Nephron progenitor cell (in vitro differentiated cells): ENCODE measurements around the gene GSAP.

Experiments used
- DNase-seq: peaks from one replicate; pipeline ENCODE4 v3.0.0; 2021
- H3K27ac Mint-ChIP-seq: 2 replicates; pipeline ENCODE4 v1.8.0; 2021; ENCODE audit warnings: mild to moderate bottlenecking, moderate library complexity, mixed read lengths
- H3K27me3 Mint-ChIP-seq: 2 replicates; pipeline ENCODE4 v1.8.0; 2021; ENCODE audit warnings: mild to moderate bottlenecking, low read depth, mixed read lengths; ENCODE audit not compliant: poor library complexity
- H3K36me3 Mint-ChIP-seq: 2 replicates; pipeline ENCODE4 v1.8.0; 2021; ENCODE audit warnings: low read depth, mixed read lengths
- H3K4me1 Mint-ChIP-seq: 2 replicates; pipeline ENCODE4 v1.8.0; 2021; ENCODE audit warnings: mixed read lengths
- H3K4me3 Mint-ChIP-seq: 2 replicates; pipeline ENCODE4 v1.8.0; 2021; ENCODE audit warnings: mild to moderate bottlenecking, moderate library complexity, mixed read lengths
- H3K9me3 Mint-ChIP-seq: 2 replicates; pipeline ENCODE4 v1.8.0; 2021; ENCODE audit warnings: mild to moderate bottlenecking, moderate library complexity, mixed read lengths
- CTCF ChIP-seq: fragments of 200-600 bp; sonication (generic); IDR thresholded peaks from 2 replicates; pipeline ENCODE4 v1.5.0; 2021; ENCODE audit warnings: antibody characterized with exemption

Gene GSAP

DNA sequence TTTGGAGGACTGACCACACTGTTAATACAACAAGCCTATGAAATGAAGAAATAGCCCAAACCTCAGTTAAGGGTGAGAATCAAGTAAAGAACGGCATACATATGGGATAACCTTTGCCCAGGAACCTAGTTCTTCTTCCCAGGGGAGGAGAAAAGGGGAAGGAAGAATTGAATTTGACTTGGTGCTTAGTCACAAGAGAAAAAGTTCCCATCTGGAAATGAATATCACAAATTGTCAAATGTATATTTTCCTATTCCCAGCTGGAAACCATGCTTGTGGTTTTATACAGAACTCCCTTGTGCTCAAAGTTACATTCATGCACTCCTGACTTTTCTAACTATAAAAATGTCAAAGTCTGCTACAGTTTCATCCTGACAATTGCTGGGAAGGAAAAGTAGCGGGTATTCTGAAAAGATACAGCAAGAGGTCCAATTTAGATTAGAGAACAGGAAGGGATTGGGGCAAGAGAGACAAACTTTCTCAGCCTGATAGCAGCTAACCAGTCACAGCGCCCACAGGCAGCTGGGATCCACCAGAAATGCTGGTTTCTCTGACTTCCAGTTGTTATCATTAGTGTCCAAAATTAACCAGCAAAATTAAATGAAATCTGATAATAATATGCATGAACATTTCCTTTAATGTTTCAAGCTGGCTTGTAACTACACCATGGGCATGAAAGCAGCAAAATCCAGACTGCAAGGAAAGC, 18.6 kb upstream of the GSAP start:
- Mint-ChIP-seq H3K4me1 (peaks cover 4% of the 10 kb centered on the region), H3K27me3 (peaks cover 4% of the 10 kb centered on the region), H3K36me3 (no peaks in the 10 kb centered on the region), H3K27ac (no peak overlapping the region), H3K9me3 (no peaks in the 10 kb centered on the region), H3K4me3 (no peak overlapping the region)
- DNase-seq, result no peak
- TF ChIP-seq CTCF, result no peak

DNA sequence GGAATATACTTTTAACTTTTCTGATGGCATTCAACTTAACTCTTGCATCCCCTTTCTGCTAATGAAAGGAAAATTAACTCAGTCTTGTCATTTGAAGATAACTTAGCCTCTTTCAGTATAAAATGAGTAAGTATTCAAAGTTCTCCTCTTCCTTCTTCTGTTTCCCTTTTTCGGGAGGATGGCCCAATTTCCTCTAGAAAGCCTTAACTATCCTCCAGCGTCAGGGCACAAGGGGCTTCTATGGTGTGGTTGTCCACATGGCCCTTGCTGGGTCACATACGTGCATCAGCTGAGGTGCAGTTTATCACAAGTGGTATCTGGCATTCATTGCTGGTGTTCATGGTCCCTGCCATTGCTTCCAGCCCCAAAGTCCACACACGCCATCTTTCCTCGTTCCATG, 17.8 kb upstream of the GSAP start:
- peaks cover 13% of the 10 kb centered on the region for H3K4me1 Mint-ChIP-seq
- no peaks in the 10 kb centered on the region for H3K36me3 Mint-ChIP-seq
- DNase-seq, result no peak
- no peaks in the 10 kb centered on the region for H3K9me3 Mint-ChIP-seq
- no peak overlapping the region for H3K4me3 Mint-ChIP-seq
- TF ChIP-seq CTCF, result no peak
- peaks cover 4% of the 10 kb centered on the region for H3K27me3 Mint-ChIP-seq
- H3K27ac Mint-ChIP-seq, result no peak overlapping the region

DNA sequence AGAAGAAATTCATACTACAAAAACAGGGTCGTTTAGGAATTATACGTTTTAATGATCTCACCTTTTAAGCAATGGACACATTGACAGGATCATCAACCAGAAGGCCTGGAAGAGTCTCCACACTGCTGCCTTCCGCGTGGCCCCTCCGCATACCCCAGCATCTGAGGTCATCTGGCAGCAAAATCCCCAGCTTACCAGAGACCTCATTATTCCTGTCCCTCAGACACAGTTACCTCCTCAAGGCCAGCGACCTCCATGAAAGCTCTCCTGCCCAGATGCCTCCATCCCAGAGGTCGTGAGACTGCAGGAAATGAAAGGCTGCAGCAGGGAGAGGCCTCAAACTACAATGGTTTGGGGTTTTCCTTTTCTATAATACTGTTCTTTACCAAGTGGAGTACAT, 14.8 kb upstream of the GSAP start:
- Mint-ChIP-seq H3K4me1 (peaks cover 39% of the 10 kb centered on the region), H3K27me3 (peaks cover 4% of the 10 kb centered on the region), H3K36me3 (no peaks in the 10 kb centered on the region), H3K9me3 (no peaks in the 10 kb centered on the region), H3K4me3 (no peak overlapping the region), H3K27ac (no peak overlapping the region)
- TF ChIP-seq CTCF, result no peak
- no peak for DNase-seq

- no peaks in the 10 kb centered on the region for H3K9me3 Mint-ChIP-seq
- H3K27me3 Mint-ChIP-seq, result peaks cover under 1% of the 10 kb centered on the region
- no peaks in the 10 kb centered on the region for H3K36me3 Mint-ChIP-seq
- no peak for DNase-seq
- H3K4me1 Mint-ChIP-seq, result peaks cover 55% of the 10 kb centered on the region
- TF ChIP-seq CTCF, result no peak
- H3K27ac Mint-ChIP-seq, result no peak overlapping the region
- H3K4me3 Mint-ChIP-seq, result no peak overlapping the region
Observed at GRCh38 chr7:77428777-77429231, 12.7 kb upstream of the GSAP start.

- Mint-ChIP-seq H3K36me3 (no peaks in the 10 kb centered on the region), H3K27ac (peak overlapping the region; percentile 77), H3K27me3 (no peaks in the 10 kb centered on the region), H3K4me3 (no peak overlapping the region), H3K9me3 (no peaks in the 10 kb centered on the region), H3K4me1 (peaks cover 55% of the 10 kb centered on the region)
- DNase-seq, result peak; percentile 19
- no peak for TF ChIP-seq CTCF
Observed at GRCh38 chr7:77427996-77428603, 12.0 kb upstream of the GSAP start.
